Motor neuron (in vitro differentiated cells): Measurements from ENCODE around the gene HS3ST1. TPM values are rescaled to one million over a fixed set of nuclear protein-coding genes. Genes with fewer than 3 reads are reported as not detected.
A peak's percentile ranks its signal among the peaks of the same experiment; 100 is the strongest.

Experiments used
- ATAC-seq, 8 experiments: fragments of 200-7000 bp; cut with Tn5 transposase; replicated peaks in 6 of 8; 2 replicates each; pipeline ENCODE4 v1.8.0; 2021; ENCODE audit warnings: mild to moderate bottlenecking in 8 of 8, moderate library complexity in 8 of 8
- H3K27ac ChIP-seq, 2 donors: fragments of 250-450 bp; sonication (Bioruptor Pico); 2 replicates each; pipeline ENCODE4 v1.9.0; 2021; ENCODE audit warnings: antibody characterized with exemption in 2 of 2, mild to moderate bottlenecking in 2 of 2, moderate library complexity in 1 of 2
- H3K4me1 ChIP-seq, 2 donors: fragments of 250-450 bp; sonication (Bioruptor Pico); replicated peaks in 1 of 2; 2 replicates each; pipeline ENCODE4 v1.6.1; 2021; ENCODE audit warnings: antibody characterized with exemption in 2 of 2, mild to moderate bottlenecking in 2 of 2, moderate library complexity in 1 of 2
- H3K4me3 ChIP-seq, 5 donors: fragments of 250-450 bp; sonication (Bioruptor Pico); 2 replicates each; pipeline ENCODE4 v1.9.0; 2021; ENCODE audit warnings: antibody characterized with exemption in 5 of 5, mild to moderate bottlenecking in 5 of 5, moderate library complexity in 4 of 5
- WGBS, 10 experiments: fragments of 450-650 bp; shearing (Covaris generic); methylation state at CpG; one replicate each; pipeline ENCODE4 v1.0.0; 2022; 5-methylcytosine and 5-hydroxymethylcytosine counted together
- in situ Hi-C, 9 experiments: fragments of 400-800 bp; cut with MboI; loops; one replicate each; pipeline ENCODE4 v1.15.0; 2021; ENCODE audit warnings: low sequenced_read_pairs in 9 of 9, low pct_unique_long_range_greater_than_20kb in 2 of 9; ENCODE audit not compliant: unreplicated experiment in 9 of 9
- total RNA-seq, 8 experiments: library from RNA; unstranded; fragments of 300-600 nt; gene quantifications; 2 replicates each; pipeline versions ENCODE4 v1.2.3 to v1.2.4, GENCODE V29; 2022

Gene HS3ST1
- total RNA-seq, 8 experiments from 2014 or later = 0.15 to 2.7 (median 0.95) TPM

- ATAC-seq = no peak
- Histone ChIP-seq H3K4me3 (peak overlapping the region in 4 of 5 donors; percentile 48 to 59 (median 54)), H3K27ac (no peak overlapping the region), H3K4me1 (peaks cover 0 to 11% of the 10 kb centered on the region in 2 donors)
- in situ Hi-C loops = loop anchor here in 3 of 9 experiments (10.0 to 25.0 kb wide), 3 partner anchors 283 to 855 kb away; no protein-coding TSS in a partner anchor
- 7 to 76% (median 55%) methylated on average over 1 to 8 of the region's 8 CpGs for WGBS, 10 experiments
Observed at GRCh38 chr4:11429699-11430045, 978 bp upstream of the HS3ST1 start.

GRCh38 chr4:11428899-11429698, 405 bp upstream of the HS3ST1 start:
- in situ Hi-C loops = loop anchor here in 3 of 9 experiments (10.0 to 25.0 kb wide), 3 partner anchors 283 to 854 kb away; no protein-coding TSS in a partner anchor
- 0 to 19% (median 0%) methylated on average over 1 to 22 of the region's 64 CpGs; no CpG with 5 or more reads in 1 of the 10 experiments for WGBS, 10 experiments
- peak; percentile 89 to 97 (median 96) for ATAC-seq
- Histone ChIP-seq H3K27ac (no peak overlapping the region), H3K4me1 (peaks cover 0 to 11% of the 10 kb centered on the region in 2 donors), H3K4me3 (peak overlapping the region; percentile 38 to 59 (median 53))

- ATAC-seq = no peak
- H3K4me3 ChIP-seq = peak overlapping the region; percentile 38 to 59 (median 53)
- H3K4me1 ChIP-seq = peaks cover 0 to 11% of the 10 kb centered on the region in 2 donors
- H3K27ac ChIP-seq = no peak overlapping the region
- in situ Hi-C loops = loop anchor here in 3 of 9 experiments (10.0 to 25.0 kb wide), 3 partner anchors 285 to 853 kb away; no protein-coding TSS in a partner anchor
- 0 to 17% (median 1%) methylated on average over 1 to 19 of the region's 45 CpGs for WGBS, 10 experiments
Observed at GRCh38 chr4:11427121-11427996, 1.3 kb downstream of the HS3ST1 start.

GRCh38 chr4:11426731-11427120, 2.0 kb downstream of the HS3ST1 start:
- in situ Hi-C loops = loop anchor here in 3 of 9 experiments (10.0 to 25.0 kb wide), 3 partner anchors 286 to 852 kb away; no protein-coding TSS in a partner anchor
- H3K27ac ChIP-seq = no peak overlapping the region
- WGBS, 10 experiments = 0 to 47% (median 12%) methylated on average over 1 to 10 of the region's 10 CpGs; no CpG with 5 or more reads in 3 of the 10 experiments

GRCh38 chr4:11426003-11426402, 2.7 kb downstream of the HS3ST1 start:
- H3K4me1 ChIP-seq = peaks cover 0 to 11% of the 10 kb centered on the region in 2 donors
- no peak overlapping the region for H3K27ac ChIP-seq
- H3K4me3 ChIP-seq = no peak overlapping the region
- ATAC-seq = no peak
- WGBS, 10 experiments = 40 to 100% (median 83%) methylated on average over 1 to 2 of the region's 3 CpGs; no CpG with 5 or more reads in 6 of the 10 experiments
- in situ Hi-C loops = loop anchor here in 3 of 9 experiments (10.0 to 25.0 kb wide), 3 partner anchors 286 to 851 kb away; no protein-coding TSS in a partner anchor

More at GRCh38 chr4:11426731-11427120, 2.0 kb downstream of the HS3ST1 start:
- peaks cover 0 to 11% of the 10 kb centered on the region in 2 donors for H3K4me1 ChIP-seq
- no peak for ATAC-seq
- peak overlapping the region in 4 of 5 donors; percentile 48 to 59 (median 54) for H3K4me3 ChIP-seq

- in situ Hi-C loops = loop anchor here in 4 of 9 experiments (10.0 to 25.0 kb wide), 3 partner anchors 287 to 850 kb away; no protein-coding TSS in a partner anchor
- no peak overlapping the region for H3K27ac ChIP-seq
Observed at GRCh38 chr4:11424856-11425255, 3.8 kb downstream of the HS3ST1 start.

GRCh38 chr4:11424000-11424399, 4.7 kb downstream of the HS3ST1 start:
- Histone ChIP-seq H3K4me1 (peaks cover 0 to 11% of the 10 kb centered on the region in 2 donors), H3K27ac (no peak overlapping the region), H3K4me3 (no peak overlapping the region)
- in situ Hi-C loops = loop anchor here in 2 of 9 experiments (10.0 to 25.0 kb wide), 2 partner anchors 837 to 849 kb away; no protein-coding TSS in a partner anchor
- no peak for ATAC-seq
- WGBS, 10 experiments = 0 to 80% (median 60%) methylated on average over 1 to 4 of the region's 4 CpGs

More at GRCh38 chr4:11424856-11425255, 3.8 kb downstream of the HS3ST1 start:
- 29 to 100% (median 65%) methylated on average over 1 to 5 of the region's 5 CpGs; no CpG with 5 or more reads in 1 of the 10 experiments for WGBS, 10 experiments
- peaks cover 0 to 11% of the 10 kb centered on the region in 2 donors for H3K4me1 ChIP-seq
- no peak overlapping the region for H3K4me3 ChIP-seq
- no peak for ATAC-seq

GRCh38 chr4:11423465-11423864, 5.2 kb downstream of the HS3ST1 start:
- no peak overlapping the region for H3K4me3 ChIP-seq
- peaks cover 0 to 11% of the 10 kb centered on the region in 2 donors for H3K4me1 ChIP-seq
- H3K27ac ChIP-seq = no peak overlapping the region
- in situ Hi-C loops = loop anchor here in 2 of 9 experiments (10.0 to 25.0 kb wide), 2 partner anchors 836 to 849 kb away; no protein-coding TSS in a partner anchor
- no peak for ATAC-seq
- 9 to 97% (median 80%) methylated on average over 1 to 6 of the region's 6 CpGs; no CpG with 5 or more reads in 1 of the 10 experiments for WGBS, 10 experiments

- 0 to 100% (median 60%) methylated on average over 1 to 3 of the region's 3 CpGs; no CpG with 5 or more reads in 3 of the 10 experiments for WGBS, 10 experiments
- in situ Hi-C loops = loop anchor here in 2 of 9 experiments (10.0 to 25.0 kb wide), 2 partner anchors 834 to 846 kb away; no protein-coding TSS in a partner anchor
- Histone ChIP-seq H3K4me1 (no peaks in the 10 kb centered on the region), H3K27ac (no peak overlapping the region), H3K4me3 (no peak overlapping the region)
- no peak for ATAC-seq
Observed at GRCh38 chr4:11421116-11421515, 7.6 kb downstream of the HS3ST1 start.

GRCh38 chr4:11420327-11420726, 8.4 kb downstream of the HS3ST1 start:
- H3K4me3 ChIP-seq = no peak overlapping the region
- no peaks in the 10 kb centered on the region for H3K4me1 ChIP-seq
- ATAC-seq = no peak
- WGBS, 10 experiments = 7 to 100% (median 82%) methylated on average over 1 to 7 of the region's 8 CpGs
- H3K27ac ChIP-seq = no peak overlapping the region
- in situ Hi-C loops = loop anchor here in 2 of 9 experiments (10.0 to 25.0 kb wide), 2 partner anchors 833 to 846 kb away; no protein-coding TSS in a partner anchor

GRCh38 chr4:11418610-11419009, 10.1 kb downstream of the HS3ST1 start:
- Histone ChIP-seq H3K4me3 (no peak overlapping the region), H3K27ac (no peak overlapping the region), H3K4me1 (no peaks in the 10 kb centered on the region)
- ATAC-seq = peak in 3 of 8 experiments; percentile 21 to 50 (median 21)
- in situ Hi-C loops = loop anchor here in 1 of 9 experiments (25.0 kb wide), 1 partner anchor 831 kb away; no protein-coding TSS in a partner anchor

GRCh38 chr4:11416767-11417113, 12.0 kb downstream of the HS3ST1 start:
- Histone ChIP-seq H3K27ac (no peak overlapping the region), H3K4me1 (no peaks in the 10 kb centered on the region), H3K4me3 (no peak overlapping the region)
- in situ Hi-C loops = loop anchor here in 1 of 9 experiments (25.0 kb wide), 1 partner anchor 829 kb away; no protein-coding TSS in a partner anchor
- WGBS, 10 experiments = 57 to 100% (median 93%) methylated on average over 1 to 3 of the region's 3 CpGs; no CpG with 5 or more reads in 3 of the 10 experiments
- no peak for ATAC-seq
